T-cell (primary cell): Measurements from ENCODE around the gene CD320. TPM values are rescaled to one million over a fixed set of nuclear protein-coding genes. Genes with fewer than 3 reads are reported as not detected.
"Not testable (repeated sequence)": the region's sequence is repeated elsewhere in the genome, so short reads cannot be mapped to it uniquely, and the experiment has no call there.

ENCODE experiments used
- ATAC-seq, 4 experiments: fragments of 200-7000 bp in 3 of 4; fragments of 150-1000 bp in 1 of 4; cut with Tn5 transposase; replicated peaks in 1 of 4; 1 replicate in 3 of 4; 2 replicates in 1 of 4; pipeline ENCODE4 v1.10.0; 2021; ENCODE audit warnings: moderate library complexity in 3 of 4, mild to moderate bottlenecking in 2 of 4, moderate number of reproducible peaks in 1 of 4
- CTCF ChIA-PET, 2 donors: fragments of 300-600 bp; sonication (Branson Sonifier 250); formaldehyde crosslinking; loops; one replicate each; lab custom pipeline; 2022; ENCODE audit warnings: antibody characterized with exemption in 2 of 2; lab: Charles Lee
- POLR2A ChIA-PET, 2 donors: fragments of 300-600 bp; sonication (Branson Sonifier 250); formaldehyde crosslinking; loops; one replicate each; lab custom pipeline; 2022; ENCODE audit warnings: antibody characterized with exemption in 2 of 2; lab: Charles Lee
- DNase-seq, 35 experiments: peaks; one replicate each; pipeline versions ENCODE4 v3.0.0 to v3.0.0-alpha.2; 2013 to 2023
- H3K27ac ChIP-seq: one replicate; pipeline ENCODE4 v1.5.1; 2013; ENCODE audit warnings: low read length
- H3K27me3 ChIP-seq, 2 experiments: replicated peaks in 1 of 2; 1 replicate in 1 of 2; 2 replicates in 1 of 2; pipeline versions ENCODE4 v1.6.1 to v1.7.0; 2013; ENCODE audit warnings: low read length in 1 of 2, mixed read lengths in 1 of 2; ENCODE audit not compliant: control insufficient read depth in 2 of 2, insufficient read depth in 2 of 2; ENCODE audit errors: extremely low read depth in 1 of 2
- H3K36me3 ChIP-seq, 2 donors: 1 replicate in 1 of 2; 2 replicates in 1 of 2; pipeline versions ENCODE4 v1.6.1 to v1.7.0; 2013; ENCODE audit warnings: low read length in 1 of 2; ENCODE audit not compliant: control insufficient read depth in 2 of 2, insufficient read depth in 1 of 2; ENCODE audit errors: extremely low read depth in 1 of 2
- H3K4me1 ChIP-seq, 2 experiments: 1 replicate in 1 of 2; 2 replicates in 1 of 2; pipeline versions ENCODE4 v1.6.1 to v1.7.0; 2013; ENCODE audit warnings: low read length in 2 of 2, mixed read lengths in 1 of 2; ENCODE audit not compliant: insufficient read depth in 2 of 2, control insufficient read depth in 1 of 2; ENCODE audit errors: extremely low read depth in 1 of 2
- H3K4me3 ChIP-seq, 2 donors: 1 replicate in 1 of 2; 2 replicates in 1 of 2; pipeline versions ENCODE4 v1.5.1 to v1.7.0; 2013; ENCODE audit warnings: mild to moderate bottlenecking in 2 of 2, low read length in 1 of 2, moderate library complexity in 1 of 2; ENCODE audit not compliant: control insufficient read depth in 1 of 2; ENCODE audit errors: extremely low read depth in 1 of 2
- H3K9me3 ChIP-seq: 2 replicates; pipeline ENCODE4 v1.7.0; 2013
- H3K27ac Mint-ChIP-seq, 2 donors: one replicate each; pipeline ENCODE4 v1.8.0; 2020 to 2021; ENCODE audit warnings: mild to moderate bottlenecking in 2 of 2, mixed read lengths in 2 of 2
- H3K27me3 Mint-ChIP-seq, 2 donors: one replicate each; pipeline ENCODE4 v1.8.0; 2021 to 2022; ENCODE audit warnings: mixed read lengths in 2 of 2
- H3K36me3 Mint-ChIP-seq: one replicate; pipeline ENCODE4 v1.8.0; 2021; ENCODE audit warnings: mixed read lengths
- H3K4me1 Mint-ChIP-seq, 3 donors: one replicate each; pipeline ENCODE4 v1.8.0; 2020 to 2022; ENCODE audit warnings: mixed read lengths in 3 of 3, mild to moderate bottlenecking in 1 of 3
- H3K4me3 Mint-ChIP-seq, 3 donors: one replicate each; pipeline ENCODE4 v1.8.0; 2020 to 2022; ENCODE audit warnings: mild to moderate bottlenecking in 3 of 3, mixed read lengths in 3 of 3, moderate library complexity in 3 of 3
- H3K9me3 Mint-ChIP-seq, 3 donors: one replicate each; pipeline ENCODE4 v1.8.0; 2020 to 2022; ENCODE audit warnings: mixed read lengths in 3 of 3
- WGBS: methylation state at CpG from one replicate; pipeline ENCODE4 v1.1.5; 2013; ENCODE audit warnings: missing lambda C conversion rate; ENCODE audit not compliant: insufficient coverage; 5-methylcytosine and 5-hydroxymethylcytosine counted together
- total RNA-seq, 35 experiments: library from RNA in 6 of 35; stranded (reverse) in 6 of 35; fragments of 120-200 nt in 1 of 35; gene quantifications; one replicate each; pipeline versions ENCODE4 v1.2.1 to v1.2.4 and lab custom pipeline; 2013 to 2026

CD320 gene
- total RNA-seq, 5 donors from 2014 or later (not counting 1 experiment from before 2014, with no cell fraction given): 26.1 to 41.5 (median 37.4) TPM

GRCh38 chr19:8349629-8350372, 41.6 kb upstream of the CD320 start:
- H3K27ac Mint-ChIP-seq, H3K4me3 ChIP-seq, DNase-seq, H3K9me3 ChIP-seq, ATAC-seq, H3K4me1 Mint-ChIP-seq, H3K4me3 Mint-ChIP-seq, H3K36me3 ChIP-seq, POLR2A ChIA-PET, H3K36me3 Mint-ChIP-seq, H3K9me3 Mint-ChIP-seq, H3K4me1 ChIP-seq, H3K27ac ChIP-seq: not testable (repeated sequence)
- peaks cover 0 to 40% of the 10 kb centered on the region in 2 experiments for H3K27me3 ChIP-seq
- 83% methylated on average over 2 of the region's 8 CpGs for WGBS
- CTCF ChIA-PET: interaction anchor here in 1 of 2 donors (0.7 kb wide), 1 partner anchor 252 kb away, joined by 4 read pairs; no protein-coding TSS in a partner anchor
- peaks cover 18 to 28% of the 10 kb centered on the region in 2 donors for H3K27me3 Mint-ChIP-seq

- Histone ChIP-seq H3K27me3 (peaks cover 0 to 28% of the 10 kb centered on the region in 2 experiments), H3K9me3 (no peaks in the 10 kb centered on the region), H3K27ac (no peak overlapping the region), H3K36me3 (no peaks in the 10 kb centered on the region), H3K4me3 (peak overlapping the region; percentile 74 to 76), H3K4me1 (peaks cover 0 to 21% of the 10 kb centered on the region in 2 experiments)
- WGBS: no CpG with 5 or more reads among the region's 11 CpGs
- CTCF ChIA-PET: interaction anchor here in 1 of 2 donors (0.6 kb wide), 1 partner anchor 221 kb away, joined by 3 read pairs; no protein-coding TSS in a partner anchor
- ATAC-seq: peak in 2 of 4 experiments; percentile 1 to 2
- peaks cover 0 to 12% of the 10 kb centered on the region in 2 donors for H3K27me3 Mint-ChIP-seq
- no peak for DNase-seq
- H3K9me3 Mint-ChIP-seq: no peaks in the 10 kb centered on the region
- H3K4me3 Mint-ChIP-seq: peak overlapping the region; percentile 73 to 82 (median 80)
- H3K36me3 Mint-ChIP-seq: no peaks in the 10 kb centered on the region
- no peak overlapping the region for H3K27ac Mint-ChIP-seq
- H3K4me1 Mint-ChIP-seq: peaks cover 0 to 8% (median 5%) of the 10 kb centered on the region in 3 donors
- POLR2A ChIA-PET: no interaction called here
Observed at GRCh38 chr19:8343483-8343844, 35.3 kb upstream of the CD320 start.

- peaks cover 0 to 21% of the 10 kb centered on the region in 2 experiments for H3K4me1 ChIP-seq
- Mint-ChIP-seq H3K27me3 (peaks cover 0 to 18% of the 10 kb centered on the region in 2 donors), H3K36me3 (no peaks in the 10 kb centered on the region), H3K9me3 (no peaks in the 10 kb centered on the region), H3K27ac (no peak within 1 kb of the TSS), H3K4me3 (peak within 1 kb of the TSS; percentile 73 to 82 (median 80)), H3K4me1 (peaks cover 0 to 8% (median 5%) of the 10 kb centered on the region in 3 donors)
- no peaks in the 10 kb centered on the region for H3K9me3 ChIP-seq
- 1% methylated on average over 58 of the region's 65 CpGs for whole genome bisulfite sequencing
- no peaks in the 10 kb centered on the region for H3K36me3 ChIP-seq
- peak within 1 kb of the TSS; percentile 74 to 76 for H3K4me3 ChIP-seq
- ATAC-seq (peak; percentile 100), DNase-seq (peak; percentile 83 to 96 (median 91))
- POLR2A ChIA-PET: no interaction called here
- peaks cover 2 to 31% of the 10 kb centered on the region in 2 experiments for H3K27me3 ChIP-seq
- H3K27ac ChIP-seq: peak within 1 kb of the TSS; percentile 62
- CTCF ChIA-PET: interaction anchor here in 1 of 2 donors (0.6 kb wide), 1 partner anchor 220 kb away, joined by 3 read pairs; no protein-coding TSS in a partner anchor
Observed at GRCh38 chr19:8342684-8343482, 34.7 kb upstream of the CD320 start, which contains the start of gene KANK3. TSS of gene KANK3 (minus strand) at chr19:8343262. CDS start at chr19:8337828, 5,434 bp downstream.

- H3K27ac Mint-ChIP-seq: no peak overlapping the region
- H3K4me1 Mint-ChIP-seq: peaks cover 0 to 8% (median 5%) of the 10 kb centered on the region in 3 donors
- H3K36me3 ChIP-seq: no peaks in the 10 kb centered on the region
- no peaks in the 10 kb centered on the region for H3K9me3 ChIP-seq
- DNase-seq (no peak), ATAC-seq (no peak)
- H3K27me3 ChIP-seq: peaks cover 2 to 37% of the 10 kb centered on the region in 2 experiments
- H3K9me3 Mint-ChIP-seq: no peaks in the 10 kb centered on the region
- 45% methylated on average over 10 of the region's 14 CpGs for WGBS
- POLR2A ChIA-PET: no interaction called here
- H3K27me3 Mint-ChIP-seq: peaks cover 4 to 24% of the 10 kb centered on the region in 2 donors
- no peaks in the 10 kb centered on the region for H3K36me3 Mint-ChIP-seq
- H3K27ac ChIP-seq: no peak overlapping the region
- peak overlapping the region in 1 of 2 donors; percentile 76 for H3K4me3 ChIP-seq
- CTCF ChIA-PET: no interaction called here
- peaks cover 0 to 21% of the 10 kb centered on the region in 2 experiments for H3K4me1 ChIP-seq
- peak overlapping the region; percentile 37 to 80 (median 73) for H3K4me3 Mint-ChIP-seq
Observed at GRCh38 chr19:8342316-8342683, 34.1 kb upstream of the CD320 start.

- not testable (repeated sequence) for H3K9me3 ChIP-seq
Observed at GRCh38 chr19:8341504-8341903, 33.3 kb upstream of the CD320 start.

More at GRCh38 chr19:8341504-8341903, 33.3 kb upstream of the CD320 start:
- ATAC-seq, H3K27ac ChIP-seq, H3K36me3 Mint-ChIP-seq, H3K36me3 ChIP-seq, H3K27ac Mint-ChIP-seq, DNase-seq, H3K4me1 Mint-ChIP-seq, H3K9me3 Mint-ChIP-seq, H3K4me3 ChIP-seq: not testable (repeated sequence)
- peaks cover 0 to 21% of the 10 kb centered on the region in 2 experiments for H3K4me1 ChIP-seq
- ChIA-PET CTCF (interaction anchor here in 1 of 2 donors (1.0 kb wide), 1 partner anchor 20 kb away, joined by 3 read pairs; the partner anchor contains the start of genes NDUFA7 and RPS28), POLR2A (interaction anchor here in 1 of 2 donors (0.6 to 1.1 kb wide), 2 partner anchors 17 to 1617 kb away, joined by 3 to 7 read pairs; no protein-coding TSS in a partner anchor)
- 90% methylated on average over 2 of the region's 4 CpGs for WGBS
- Mint-ChIP-seq H3K4me3 (peak overlapping the region; percentile 43 to 80 (median 73)), H3K27me3 (peaks cover 8 to 30% of the 10 kb centered on the region in 2 donors)
- H3K27me3 ChIP-seq: peaks cover 2 to 44% of the 10 kb centered on the region in 2 experiments
